ENCODE results near the gene SERINC2.

Gene SERINC2

GRCh38 chr1:31412732-31413404, at the start of gene SERINC2:
Gene SERINC2, plus strand, starts transcription at chr1:31413213. Its CDS starts 53 bp downstream, at chr1:31413266.
- DNase-seq (ENCODE audit: low read depth): no peak

GRCh38 chr1:31364561-31365250, 48.3 kb upstream of the SERINC2 start:
- DNase-seq (ENCODE audit: low read depth): no peak

- no peak for DNase-seq (ENCODE audit: low read depth)
Observed at GRCh38 chr1:31366796-31367195, 46.2 kb upstream of the SERINC2 start.

GRCh38 chr1:31368611-31369107, 44.4 kb upstream of the SERINC2 start:
- DNase-seq (ENCODE audit: low read depth): no peak

- DNase-seq (ENCODE audit: low read depth): no peak
Observed at GRCh38 chr1:31370021-31370420, 43.0 kb upstream of the SERINC2 start.

- no peak for DNase-seq (ENCODE audit: low read depth)
Observed at GRCh38 chr1:31370565-31370964, 42.4 kb upstream of the SERINC2 start.

GRCh38 chr1:31371121-31371959, 41.7 kb upstream of the SERINC2 start:
- DNase-seq (ENCODE audit: low read depth): no peak

- no peak for DNase-seq (ENCODE audit: low read depth)
Observed at GRCh38 chr1:31372051-31372450, 41.0 kb upstream of the SERINC2 start.

GRCh38 chr1:31372751-31373055, 40.3 kb upstream of the SERINC2 start:
- no peak for DNase-seq (ENCODE audit: low read depth)

GRCh38 chr1:31373056-31373896, 39.7 kb upstream of the SERINC2 start, which contains the start of gene FABP3:
Gene FABP3, minus strand, starts transcription at chr1:31373076. Its CDS starts 62 bp downstream, at chr1:31373014.
- DNase-seq (ENCODE audit: low read depth): peak; percentile 4

- peak; percentile 2 for DNase-seq (ENCODE audit: low read depth)
Observed at GRCh38 chr1:31373897-31374486, 39.0 kb upstream of the SERINC2 start.

- DNase-seq (ENCODE audit: low read depth): no peak
Observed at GRCh38 chr1:31374511-31375196, 38.4 kb upstream of the SERINC2 start.

GRCh38 chr1:31376375-31377134, 36.5 kb upstream of the SERINC2 start:
- no peak for DNase-seq (ENCODE audit: low read depth)

GRCh38 chr1:31377364-31377863, 35.6 kb upstream of the SERINC2 start:
- no peak for DNase-seq (ENCODE audit: low read depth)

- DNase-seq (ENCODE audit: low read depth): no peak
Observed at GRCh38 chr1:31378001-31378400, 35.0 kb upstream of the SERINC2 start.

GRCh38 chr1:31380181-31380580, 32.8 kb upstream of the SERINC2 start:
- no peak for DNase-seq (ENCODE audit: low read depth)

GRCh38 chr1:31381394-31382294, 31.4 kb upstream of the SERINC2 start:
- DNase-seq (ENCODE audit: low read depth): no peak

GRCh38 chr1:31382379-31382989, 30.5 kb upstream of the SERINC2 start:
- no peak for DNase-seq (ENCODE audit: low read depth)

Measured in stimulated activated CD8-positive, alpha-beta memory T cell treated with anti-CD3 and anti-CD28 coated beads, Interleukin-15, amount 100 ng/mL, for 24 hours (primary cell).